Activated naive CD8-positive, alpha-beta T cell treated with anti-CD3 and anti-CD28 coated beads, Interleukin-2, amount 50 U/mL, for 24 hours (primary cell): ENCODE data around the gene OCA2.

ENCODE experiments used
- ATAC-seq: fragments of 150-1000 bp; cut with Tn5 transposase; one replicate; pipeline ENCODE4 v1.10.0; 2021
- DNase-seq: peaks from one replicate; pipeline ENCODE4 v3.0.0; 2021
- H3K27ac Mint-ChIP-seq: one replicate; pipeline ENCODE4 v1.8.0; 2021; ENCODE audit warnings: mild to moderate bottlenecking, mixed read lengths
- H3K27me3 Mint-ChIP-seq: one replicate; pipeline ENCODE4 v1.8.0; 2021; ENCODE audit warnings: mixed read lengths
- H3K36me3 Mint-ChIP-seq: one replicate; pipeline ENCODE4 v1.8.0; 2021; ENCODE audit warnings: low read depth, mixed read lengths
- H3K4me1 Mint-ChIP-seq: one replicate; pipeline ENCODE4 v1.8.0; 2021; ENCODE audit warnings: mixed read lengths
- H3K4me3 Mint-ChIP-seq: one replicate; pipeline ENCODE4 v1.8.0; 2021; ENCODE audit warnings: mild to moderate bottlenecking, moderate library complexity, mixed read lengths
- H3K9me3 Mint-ChIP-seq: one replicate; pipeline ENCODE4 v1.8.0; 2021; ENCODE audit warnings: mixed read lengths

OCA2 gene

GRCh38 chr15:28101983-28102441, 2.9 kb upstream of the OCA2 start:
- ATAC-seq, result no peak
- Mint-ChIP-seq H3K4me1 (peaks cover 21% of the 10 kb centered on the region), H3K9me3 (no peaks in the 10 kb centered on the region), H3K27me3 (peaks cover 62% of the 10 kb centered on the region), H3K36me3 (no peaks in the 10 kb centered on the region), H3K4me3 (no peak overlapping the region), H3K27ac (no peak overlapping the region)
- DNase-seq, result no peak

- Mint-ChIP-seq H3K9me3 (no peaks in the 10 kb centered on the region), H3K36me3 (no peaks in the 10 kb centered on the region), H3K27me3 (peaks cover 65% of the 10 kb centered on the region), H3K27ac (no peak overlapping the region), H3K4me3 (no peak overlapping the region), H3K4me1 (peaks cover 24% of the 10 kb centered on the region)
- DNase-seq, result no peak
- no peak for ATAC-seq
These were observed 2.1 kb upstream of the OCA2 start for GRCh38 chr15:28101201-28101600.

GRCh38 chr15:28100516-28101195, 1.5 kb upstream of the OCA2 start:
- H3K9me3 Mint-ChIP-seq, result no peaks in the 10 kb centered on the region
- H3K27me3 Mint-ChIP-seq, result peaks cover 65% of the 10 kb centered on the region
- H3K4me1 Mint-ChIP-seq, result peaks cover 26% of the 10 kb centered on the region
- H3K4me3 Mint-ChIP-seq, result no peak overlapping the region
- no peak overlapping the region for H3K27ac Mint-ChIP-seq
- DNase-seq (no peak), ATAC-seq (no peak)
- H3K36me3 Mint-ChIP-seq, result no peaks in the 10 kb centered on the region

- Mint-ChIP-seq H3K4me3 (peak overlapping the region; percentile 19), H3K4me1 (peaks cover 30% of the 10 kb centered on the region), H3K27ac (no peak overlapping the region), H3K27me3 (peaks cover 65% of the 10 kb centered on the region), H3K36me3 (no peaks in the 10 kb centered on the region), H3K9me3 (no peaks in the 10 kb centered on the region)
- no peak for DNase-seq
- ATAC-seq, result no peak
These were observed 533 bp upstream of the OCA2 start for GRCh38 chr15:28099555-28100140.

- no peak overlapping the region for H3K27ac Mint-ChIP-seq
- H3K4me3 Mint-ChIP-seq, result no peak overlapping the region
- peaks cover 63% of the 10 kb centered on the region for H3K27me3 Mint-ChIP-seq
These were observed 752 bp downstream of the OCA2 start for GRCh38 chr15:28098360-28098765.

GRCh38 chr15:28097656-28098359, 1.3 kb downstream of the OCA2 start:
- peaks cover 63% of the 10 kb centered on the region for H3K27me3 Mint-ChIP-seq
- no peak overlapping the region for H3K27ac Mint-ChIP-seq
- H3K4me1 Mint-ChIP-seq, result peaks cover 30% of the 10 kb centered on the region

More at GRCh38 chr15:28098360-28098765, 752 bp downstream of the OCA2 start:
- Mint-ChIP-seq H3K4me1 (peaks cover 30% of the 10 kb centered on the region), H3K9me3 (no peaks in the 10 kb centered on the region), H3K36me3 (no peaks in the 10 kb centered on the region)
- ATAC-seq (no peak), DNase-seq (no peak)

GRCh38 chr15:28096670-28097431, 2.3 kb downstream of the OCA2 start:
- peaks cover 68% of the 10 kb centered on the region for H3K27me3 Mint-ChIP-seq
- H3K4me1 Mint-ChIP-seq, result peaks cover 30% of the 10 kb centered on the region
- DNase-seq, result no peak
- no peaks in the 10 kb centered on the region for H3K9me3 Mint-ChIP-seq
- peak overlapping the region; percentile 78 for H3K4me3 Mint-ChIP-seq
- no peaks in the 10 kb centered on the region for H3K36me3 Mint-ChIP-seq
- no peak for ATAC-seq
- no peak overlapping the region for H3K27ac Mint-ChIP-seq

More at GRCh38 chr15:28097656-28098359, 1.3 kb downstream of the OCA2 start:
- peak overlapping the region; percentile 54 for H3K4me3 Mint-ChIP-seq
- H3K9me3 Mint-ChIP-seq, result no peaks in the 10 kb centered on the region
- no peak for ATAC-seq
- no peaks in the 10 kb centered on the region for H3K36me3 Mint-ChIP-seq
- no peak for DNase-seq

GRCh38 chr15:28096411-28096669, 2.8 kb downstream of the OCA2 start:
- ATAC-seq, result no peak
- DNase-seq, result no peak
- Mint-ChIP-seq H3K4me3 (peak overlapping the region; percentile 78), H3K27ac (no peak overlapping the region), H3K9me3 (peaks cover under 1% of the 10 kb centered on the region), H3K4me1 (peaks cover 30% of the 10 kb centered on the region), H3K36me3 (no peaks in the 10 kb centered on the region), H3K27me3 (peaks cover 72% of the 10 kb centered on the region)

GRCh38 chr15:28094732-28095521, 4.2 kb downstream of the OCA2 start:
- Mint-ChIP-seq H3K36me3 (no peaks in the 10 kb centered on the region), H3K4me1 (peaks cover 30% of the 10 kb centered on the region), H3K9me3 (peaks cover 14% of the 10 kb centered on the region), H3K27me3 (peaks cover 74% of the 10 kb centered on the region), H3K4me3 (peak overlapping the region; percentile 78), H3K27ac (no peak overlapping the region)
- peak; percentile 26 for DNase-seq
- ATAC-seq, result no peak

- Mint-ChIP-seq H3K36me3 (peaks cover 2% of the 10 kb centered on the region), H3K4me3 (no peak overlapping the region), H3K27ac (no peak overlapping the region), H3K27me3 (peaks cover 74% of the 10 kb centered on the region), H3K4me1 (peaks cover 26% of the 10 kb centered on the region), H3K9me3 (peaks cover 24% of the 10 kb centered on the region)
- no peak for DNase-seq
- no peak for ATAC-seq
These were observed 5.2 kb downstream of the OCA2 start for GRCh38 chr15:28093752-28094535.

GRCh38 chr15:28091313-28091712, 7.8 kb downstream of the OCA2 start:
- Mint-ChIP-seq H3K9me3 (peaks cover 32% of the 10 kb centered on the region), H3K27ac (no peak overlapping the region), H3K36me3 (peaks cover 5% of the 10 kb centered on the region), H3K4me3 (no peak overlapping the region), H3K27me3 (peaks cover 73% of the 10 kb centered on the region), H3K4me1 (peaks cover 11% of the 10 kb centered on the region)
- ATAC-seq (no peak), DNase-seq (no peak)

GRCh38 chr15:28086175-28086703, 12.9 kb downstream of the OCA2 start:
- peaks cover 40% of the 10 kb centered on the region for H3K27me3 Mint-ChIP-seq
- no peak overlapping the region for H3K4me3 Mint-ChIP-seq

GRCh38 chr15:28085489-28086174, 13.5 kb downstream of the OCA2 start:
- Mint-ChIP-seq H3K27ac (no peak overlapping the region), H3K9me3 (peaks cover 25% of the 10 kb centered on the region), H3K4me3 (no peak overlapping the region), H3K36me3 (peaks cover 5% of the 10 kb centered on the region), H3K4me1 (no peaks in the 10 kb centered on the region), H3K27me3 (peaks cover 36% of the 10 kb centered on the region)
- no peak for DNase-seq
- peak; percentile 21 for ATAC-seq

More at GRCh38 chr15:28086175-28086703, 12.9 kb downstream of the OCA2 start:
- ATAC-seq (peak; percentile 98), DNase-seq (peak; percentile 50)
- Mint-ChIP-seq H3K27ac (no peak overlapping the region), H3K4me1 (no peaks in the 10 kb centered on the region), H3K9me3 (peaks cover 31% of the 10 kb centered on the region), H3K36me3 (peaks cover 5% of the 10 kb centered on the region)
